H1 (cell line): Measurements from ENCODE around the gene CALD1. TPM values are rescaled to one million over a fixed set of nuclear protein-coding genes. Genes with fewer than 3 reads are reported as not detected.

Experiments
- CTCF ChIA-PET: fragments of 300-600 bp; sonication (Branson Sonifier 250); formaldehyde crosslinking; loops from one replicate; lab custom pipeline; 2021; ENCODE audit not compliant: partially characterized antibody; lab: Charles Lee
- POLR2A ChIA-PET: fragments of 300-600 bp; sonication (Branson Sonifier 250); formaldehyde crosslinking; loops from one replicate; lab custom pipeline; 2021; ENCODE audit warnings: inconsistent platforms; ENCODE audit not compliant: partially characterized antibody; lab: Charles Lee
- DNase-seq, 2 experiments: peaks; one replicate each; pipeline versions ENCODE4 v3.0.0 to v3.0.0-alpha.2; 2010 to 2022; ENCODE audit warnings: low spot score in 2 of 2, low read depth in 1 of 2, mixed read lengths in 1 of 2
- FAIRE-seq: peaks from 2 replicates; lab custom pipeline; 2011; peaks lifted over from hg19 to GRCh38; lab: Jason Lieb, UNC
- H2AFZ ChIP-seq: 2 replicates; pipeline ENCODE4 v1.8.1; 2012; ENCODE audit warnings: low read length, inconsistent platforms
- H2AK5ac ChIP-seq: 2 replicates; pipeline ENCODE4 v1.6.1; 2013; ENCODE audit warnings: low read depth, low read length
- H2BK120ac ChIP-seq: replicated peaks from 2 replicates; pipeline ENCODE3; 2013; ENCODE audit warnings: low read depth, low read length, inconsistent platforms
- H2BK12ac ChIP-seq: 2 replicates; pipeline ENCODE4 v1.6.1; 2013; ENCODE audit warnings: low read depth, low read length
- H2BK15ac ChIP-seq: 2 replicates; pipeline ENCODE4 v1.6.1; 2013; ENCODE audit warnings: low read length
- H2BK20ac ChIP-seq: 2 replicates; pipeline ENCODE4 v1.6.1; 2013; ENCODE audit warnings: low read length
- H2BK5ac ChIP-seq: 2 replicates; pipeline ENCODE4 v1.6.1; 2013; ENCODE audit warnings: low read depth, low read length
- H3K14ac ChIP-seq: 2 replicates; pipeline ENCODE4 v1.6.1; 2013; ENCODE audit warnings: inconsistent platforms; ENCODE audit not compliant: insufficient read length
- H3K18ac ChIP-seq: 2 replicates; pipeline ENCODE4 v1.6.1; 2013; ENCODE audit warnings: low read length; ENCODE audit errors: extremely low read depth
- H3K23ac ChIP-seq: 2 replicates; pipeline ENCODE4 v1.6.1; 2013; ENCODE audit warnings: inconsistent platforms; ENCODE audit not compliant: insufficient read length
- H3K23me2 ChIP-seq: 2 replicates; pipeline ENCODE4 v1.6.1; 2013; ENCODE audit warnings: low read depth, low read length
- H3K27ac ChIP-seq: 2 replicates; pipeline ENCODE4 v1.6.1; 2011; ENCODE audit warnings: low read depth, low read length, inconsistent platforms
- H3K27me3 ChIP-seq, 4 experiments: replicated peaks in 1 of 4; 1 replicate in 1 of 4; 2 replicates in 3 of 4; pipeline versions ENCODE4 v1.6.1 to v1.8.1; 2011 to 2013; ENCODE audit warnings: low read length in 3 of 4, mild to moderate bottlenecking in 3 of 4, inconsistent platforms in 2 of 4, mixed read lengths in 2 of 4, moderate library complexity in 1 of 4; ENCODE audit not compliant: control insufficient read depth in 3 of 4, insufficient read depth in 3 of 4; ENCODE audit errors: extremely low read depth in 1 of 4
- H3K36me3 ChIP-seq, 4 experiments: 2 replicates each; pipeline versions ENCODE4 v1.6.1 to v1.8.1; 2011 to 2013; ENCODE audit warnings: mild to moderate bottlenecking in 4 of 4, low read length in 3 of 4, moderate library complexity in 2 of 4, control low read depth in 1 of 4, inconsistent platforms in 1 of 4; ENCODE audit not compliant: insufficient read depth in 4 of 4, control insufficient read depth in 2 of 4
- H3K4ac ChIP-seq: replicated peaks from 2 replicates; pipeline ENCODE3; 2013; ENCODE audit warnings: low read length, low read depth, mixed read lengths, inconsistent platforms; ENCODE audit not compliant: insufficient read length
- H3K4me1 ChIP-seq, 4 experiments: replicated peaks in 1 of 4; 1 replicate in 1 of 4; 2 replicates in 3 of 4; pipeline versions ENCODE4 v1.6.1 to v1.8.1; 2011 to 2013; ENCODE audit warnings: low read length in 3 of 4, inconsistent platforms in 2 of 4, mixed read lengths in 1 of 4; ENCODE audit not compliant: insufficient read depth in 4 of 4, control insufficient read depth in 3 of 4
- H3K4me2 ChIP-seq, 2 experiments: 2 replicates each; pipeline versions ENCODE4 v1.6.1 to v1.8.1; 2011 to 2013; ENCODE audit warnings: low read depth in 2 of 2, low read length in 2 of 2, control low read depth in 1 of 2, inconsistent platforms in 1 of 2, mild to moderate bottlenecking in 1 of 2; ENCODE audit not compliant: insufficient read depth in 1 of 2
- H3K4me3 ChIP-seq, 4 experiments: fragments of 200-600, 300-600 bp in 1 of 4; sonication (generic), shearing (Covaris generic), sonication (Bioruptor Twin) in 1 of 4; 2 replicates each; pipeline versions ENCODE4 v1.5.1 to v1.8.1; 2011 to 2016; ENCODE audit warnings: low read length in 4 of 4, low read depth in 3 of 4, control low read depth in 2 of 4, inconsistent platforms in 2 of 4, mild to moderate bottlenecking in 2 of 4, mixed read lengths in 1 of 4, moderate library complexity in 1 of 4; ENCODE audit not compliant: insufficient read depth in 2 of 4; ENCODE audit errors: extremely low read depth in 1 of 4
- H3K56ac ChIP-seq: replicated peaks from 2 replicates; pipeline ENCODE3; 2013; ENCODE audit warnings: low read depth, mild to moderate bottlenecking, mixed read lengths, low read length, inconsistent platforms; ENCODE audit not compliant: insufficient read length
- H3K79me1 ChIP-seq: 2 replicates; pipeline ENCODE4 v1.6.1; 2013; ENCODE audit warnings: low read depth, low read length, control low read depth
- H3K79me2 ChIP-seq, 2 experiments: 2 replicates each; pipeline versions ENCODE4 v1.6.1 to v1.8.1; 2012 to 2013; ENCODE audit warnings: low read length in 2 of 2, mild to moderate bottlenecking in 2 of 2, inconsistent platforms in 1 of 2; ENCODE audit not compliant: insufficient read depth in 2 of 2, control insufficient read depth in 1 of 2
- H3K9ac ChIP-seq, 4 experiments: replicated peaks in 1 of 4; 1 replicate in 1 of 4; 2 replicates in 3 of 4; pipeline versions ENCODE4 v1.6.1 to v1.8.1; 2011 to 2013; ENCODE audit warnings: low read depth in 3 of 4, low read length in 3 of 4, control low read depth in 2 of 4, mild to moderate bottlenecking in 2 of 4, moderate library complexity in 2 of 4, inconsistent platforms in 1 of 4; ENCODE audit errors: extremely low read depth in 1 of 4
- H3K9me3 ChIP-seq, 2 experiments: 2 replicates each; pipeline versions ENCODE4 v1.6.1 to v1.8.1; 2012 to 2013; ENCODE audit warnings: mild to moderate bottlenecking in 2 of 2, moderate library complexity in 2 of 2, control low read depth in 1 of 2, inconsistent platforms in 1 of 2, low read depth in 1 of 2, low read length in 1 of 2, mixed read lengths in 1 of 2; ENCODE audit not compliant: insufficient read depth in 2 of 2
- H4K20me1 ChIP-seq, 2 experiments: replicated peaks in 1 of 2; 2 replicates each; pipeline versions ENCODE3 to v1.8.1; 2011 to 2013; ENCODE audit warnings: inconsistent platforms in 2 of 2, low read length in 2 of 2, mild to moderate bottlenecking in 1 of 2; ENCODE audit not compliant: insufficient read depth in 2 of 2, control insufficient read depth in 1 of 2
- H4K5ac ChIP-seq: 2 replicates; pipeline ENCODE4 v1.6.1; 2013; ENCODE audit warnings: low read length, low read depth, mixed read lengths, inconsistent platforms; ENCODE audit not compliant: insufficient read length
- H4K8ac ChIP-seq: 2 replicates; pipeline ENCODE4 v1.8.0; 2013; ENCODE audit warnings: mild to moderate bottlenecking, moderate library complexity, low read length, inconsistent platforms; ENCODE audit not compliant: insufficient read depth; ENCODE audit errors: extremely low read depth
- H4K91ac ChIP-seq: replicated peaks from 2 replicates; pipeline ENCODE3; 2013; ENCODE audit warnings: low read length, mixed read lengths, inconsistent platforms; ENCODE audit not compliant: insufficient read length
- CTCF ChIP-seq, 3 experiments: IDR thresholded peaks; 1 replicate in 2 of 3; 2 replicates in 1 of 3; pipeline versions ENCODE4 v1.5.1 to v1.6.1; 2011; ENCODE audit warnings: low read length in 3 of 3, mild to moderate bottlenecking in 3 of 3, inconsistent platforms in 2 of 3, low read depth in 1 of 3, moderate library complexity in 1 of 3; ENCODE audit not compliant: insufficient read depth in 1 of 3; ENCODE audit errors: control extremely low read depth in 1 of 3
- KDM4A ChIP-seq: IDR thresholded peaks from one replicate; pipeline ENCODE4 v1.7.1; 2012; ENCODE audit warnings: low read depth, mild to moderate bottlenecking, moderate library complexity, low read length, inconsistent platforms; ENCODE audit not compliant: severe bottlenecking
- NANOG ChIP-seq: IDR thresholded peaks from 2 replicates; pipeline ENCODE4 v1.6.1; 2011; ENCODE audit warnings: low read length, low read depth, mild to moderate bottlenecking, inconsistent platforms; ENCODE audit not compliant: insufficient read depth, poor library complexity, severe bottlenecking
- RAD21 ChIP-seq, 2 experiments: IDR thresholded peaks in 1 of 2; conservative IDR thresholded peaks in 1 of 2; 2 replicates each; pipeline ENCODE4 v1.6.1; 2011; ENCODE audit warnings: low read depth in 2 of 2, low read length in 2 of 2, improper control_type of control experiment in 1 of 2, inconsistent platforms in 1 of 2, mild to moderate bottlenecking in 1 of 2, moderate library complexity in 1 of 2
- SP1 ChIP-seq: IDR thresholded peaks from 2 replicates; pipeline ENCODE4 v1.6.1; 2011; ENCODE audit warnings: low read depth, low read length
- SRF ChIP-seq: IDR thresholded peaks from 2 replicates; pipeline ENCODE4 v1.6.1; 2011; ENCODE audit warnings: mild to moderate bottlenecking, low read depth, low read length, moderate library complexity
- TAF7 ChIP-seq: optimal IDR thresholded peaks from 2 replicates; pipeline ENCODE3; 2011; ENCODE audit warnings: low read depth, mild to moderate bottlenecking, inconsistent platforms, low read length, moderate library complexity, borderline replicate concordance
- whole genome bisulfite sequencing, 2 experiments: shearing (Covaris generic) in 1 of 2; methylation state at CpG; one replicate each; pipeline versions ENCODE4 v1.1.6 to v1.1.7; 2013 to 2015; ENCODE audit warnings: low lambda C conversion rate in 2 of 2, mixed read lengths in 2 of 2, inconsistent platforms in 1 of 2, low coverage in 1 of 2, missing lambda C conversion rate in 1 of 2; ENCODE audit not compliant: insufficient replicate concordance in 2 of 2, insufficient coverage in 1 of 2, insufficient read length in 1 of 2; ENCODE audit errors: extremely low coverage in 1 of 2, missing lambda C conversion rate in 1 of 2; 5-methylcytosine and 5-hydroxymethylcytosine counted together
- polyA plus RNA-seq, 7 experiments: library from polyadenylated mRNA; depleted of rRNA in 3 of 7; stranded (reverse) in 5 of 7; unstranded in 2 of 7; fragments of >200 nt in 5 of 7; fragments of 200-250 nt in 2 of 7; gene quantifications; 1 replicate in 5 of 7; 2 replicates in 1 of 7; 4 replicates in 1 of 7; pipeline versions ENCODE4 v1.2.1 to v1.2.3, GENCODE V29; 2011 to 2013; ENCODE audit warnings: missing spikeins in 2 of 7, mixed read lengths in 2 of 7
- total RNA-seq: library from RNA; stranded (reverse); fragmentation: NEBNext Ultra II Directional; extraction: Animal tissue kit (Norgen Biotek cat#: 25700); gene quantifications from 2 replicates; pipeline ENCODE4 v1.2.1, GENCODE V29; 2021
- TF ChIP-seq, protein P1 (sequence below): IDR thresholded peaks from 2 replicates; pipeline ENCODE4 v1.6.1; 2011; ENCODE audit warnings: low read length, improper control_type of control experiment

CALD1 gene
- total and polyA plus RNA-seq, 2 of the 8 experiments (the other 6 are each of a cell fraction or from before 2014, with no cell fraction given): 34.3 to 177 TPM

- Histone ChIP-seq H4K8ac (no peak overlapping the region), H3K79me1 (no peaks in the 10 kb centered on the region; the same call in 1 of the 2 replicates), H3K4ac (no peak overlapping the region), H3K18ac (no peak overlapping the region), H2BK20ac (no peak overlapping the region), H3K56ac (no peak overlapping the region), H2BK5ac (no peak overlapping the region), H3K9ac (no peak overlapping the region), H4K91ac (no peak overlapping the region), H3K36me3 (no peaks in the 10 kb centered on the region), H4K20me1 (no peaks in the 10 kb centered on the region), H3K27me3 (no peaks in the 10 kb centered on the region), H2BK12ac (no peak overlapping the region), H3K9me3 (no peaks in the 10 kb centered on the region), H3K4me2 (no peak overlapping the region), H2AK5ac (no peak overlapping the region), H3K4me1 (peaks cover 0 to 7% (median 2%) of the 10 kb centered on the region in 4 experiments; a peak in 3 of 7 replicates), H3K23me2 (no peaks in the 10 kb centered on the region), H3K79me2 (no peaks in the 10 kb centered on the region), H3K14ac (no peak overlapping the region), H2AFZ (no peak overlapping the region), H4K5ac (no peak overlapping the region), H2BK15ac (no peak overlapping the region), H2BK120ac (no peak overlapping the region), H3K23ac (no peak overlapping the region), H3K27ac (no peak overlapping the region), H3K4me3 (no peak overlapping the region)
- no peak for DNase-seq
- TF ChIP-seq TAF7: no peak
- no peak for TF ChIP-seq NANOG
- no peak for TF ChIP-seq CTCF (IDR thresholded peaks at IDR 0.05; ENCODE audit: control extremely low read depth in 1 of 3, insufficient read depth in 1 of 3, low read depth in 1 of 3, low read length in 3 of 3)
- TF ChIP-seq, protein P1, sequence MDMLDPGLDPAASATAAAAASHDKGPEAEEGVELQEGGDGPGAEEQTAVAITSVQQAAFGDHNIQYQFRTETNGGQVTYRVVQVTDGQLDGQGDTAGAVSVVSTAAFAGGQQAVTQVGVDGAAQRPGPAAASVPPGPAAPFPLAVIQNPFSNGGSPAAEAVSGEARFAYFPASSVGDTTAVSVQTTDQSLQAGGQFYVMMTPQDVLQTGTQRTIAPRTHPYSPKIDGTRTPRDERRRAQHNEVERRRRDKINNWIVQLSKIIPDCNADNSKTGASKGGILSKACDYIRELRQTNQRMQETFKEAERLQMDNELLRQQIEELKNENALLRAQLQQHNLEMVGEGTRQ: no peak
- no peak for TF ChIP-seq SP1
- no peak for TF ChIP-seq SRF
- TF ChIP-seq KDM4A: no peak
- TF ChIP-seq RAD21 (IDR thresholded peaks at IDR 0.05 in 1 of 2, conservative IDR thresholded peaks at IDR 0.05 in 1 of 2; ENCODE audit: low read depth in 2 of 2, low read length in 2 of 2): no peak
- CTCF ChIA-PET: no interaction called here
- FAIRE-seq: no peak
- WGBS, 2 experiments: 79% methylated on average over 4 of the region's 4 CpGs; no CpG with 5 or more reads in 1 of the 2 experiments
- POLR2A ChIA-PET: interaction anchor here (0.5 to 1.8 kb wide), 2 partner anchors 9 to 34 kb away, joined by 3 to 4 read pairs; no protein-coding TSS in a partner anchor
These were observed 77.3 kb downstream of the CALD1 start for GRCh38 chr7:134856691-134857090.
